Suprapubic skin (tissue), 3 donors: Measurements from ENCODE around the gene CCDC74A.

Source experiments
- POLR2A ChIP-seq, 2 donors: fragments of 450-650 bp; IDR thresholded peaks; one replicate each; pipeline ENCODE4 v1.6.1; 2017; ENCODE audit warnings: antibody characterized with exemption in 2 of 2, mild to moderate bottlenecking in 2 of 2, moderate library complexity in 2 of 2
- TF ChIP-seq, protein P1 (sequence below), 2 donors: fragments of 200-600 bp in 1 of 2; fragments of 450-650 bp in 1 of 2; sonication (generic) in 1 of 2; IDR thresholded peaks; one replicate each; pipeline ENCODE4 v1.5.1; 2016 to 2019; ENCODE audit warnings: antibody characterized with exemption in 2 of 2, mild to moderate bottlenecking in 1 of 2, moderate library complexity in 1 of 2

DNA sequence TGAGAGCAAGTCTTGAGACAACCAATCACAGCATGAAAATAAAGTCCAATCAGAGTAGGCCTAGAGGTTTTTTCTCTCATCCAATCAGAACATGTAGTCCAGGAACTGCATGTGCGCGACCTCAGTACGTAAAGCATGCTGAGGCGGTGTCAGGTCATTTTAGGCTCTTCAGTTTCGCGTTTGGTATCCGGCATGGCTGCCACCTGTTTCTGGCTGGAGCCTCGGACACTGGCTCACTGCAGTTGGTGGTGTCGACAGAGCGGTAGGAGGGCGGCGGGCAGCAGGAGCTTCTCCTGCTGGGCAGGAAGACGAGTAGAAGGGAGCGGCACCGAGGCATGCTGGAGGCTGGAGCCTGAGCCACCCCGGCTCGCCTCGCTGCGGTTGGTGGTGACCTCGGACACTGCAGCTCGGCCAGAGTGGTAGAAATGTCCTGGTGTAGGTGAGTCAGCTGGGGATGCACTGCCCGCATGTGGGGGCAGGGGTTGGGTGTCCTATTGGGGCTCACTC lies 15.8 kb downstream of the CCDC74A start:
- no peak for TF ChIP-seq POLR2A (IDR thresholded peaks at IDR 0.05)
- TF ChIP-seq, protein P1, sequence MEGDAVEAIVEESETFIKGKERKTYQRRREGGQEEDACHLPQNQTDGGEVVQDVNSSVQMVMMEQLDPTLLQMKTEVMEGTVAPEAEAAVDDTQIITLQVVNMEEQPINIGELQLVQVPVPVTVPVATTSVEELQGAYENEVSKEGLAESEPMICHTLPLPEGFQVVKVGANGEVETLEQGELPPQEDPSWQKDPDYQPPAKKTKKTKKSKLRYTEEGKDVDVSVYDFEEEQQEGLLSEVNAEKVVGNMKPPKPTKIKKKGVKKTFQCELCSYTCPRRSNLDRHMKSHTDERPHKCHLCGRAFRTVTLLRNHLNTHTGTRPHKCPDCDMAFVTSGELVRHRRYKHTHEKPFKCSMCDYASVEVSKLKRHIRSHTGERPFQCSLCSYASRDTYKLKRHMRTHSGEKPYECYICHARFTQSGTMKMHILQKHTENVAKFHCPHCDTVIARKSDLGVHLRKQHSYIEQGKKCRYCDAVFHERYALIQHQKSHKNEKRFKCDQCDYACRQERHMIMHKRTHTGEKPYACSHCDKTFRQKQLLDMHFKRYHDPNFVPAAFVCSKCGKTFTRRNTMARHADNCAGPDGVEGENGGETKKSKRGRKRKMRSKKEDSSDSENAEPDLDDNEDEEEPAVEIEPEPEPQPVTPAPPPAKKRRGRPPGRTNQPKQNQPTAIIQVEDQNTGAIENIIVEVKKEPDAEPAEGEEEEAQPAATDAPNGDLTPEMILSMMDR (IDR thresholded peaks at IDR 0.05), result no peak
